OCI-LY7 (cell line): ENCODE measurements around the gene CCNK. TPM values are rescaled to one million over a fixed set of nuclear protein-coding genes. Genes with fewer than 3 reads are reported as not detected.

Source experiments
- BruUV-seq: library from RNA; stranded (reverse); fragments of 400-500 nt; replicated peaks from 2 replicates; lab custom pipeline; 2021; lab: Mats Ljungman, UMichigan
- CTCF ChIA-PET: fragments of 300-600 bp; sonication (Branson Sonifier 250); formaldehyde crosslinking; loops from one replicate; lab custom pipeline; 2022; ENCODE audit warnings: antibody characterized with exemption; ENCODE audit not compliant: unreplicated experiment; lab: Charles Lee
- POLR2A ChIA-PET: fragments of 300-600 bp; sonication (Branson Sonifier 250); formaldehyde crosslinking; loops from one replicate; lab custom pipeline; 2022; ENCODE audit warnings: antibody characterized with exemption; lab: Charles Lee
- DNase-seq: peaks from one replicate; pipeline ENCODE4 v3.0.0-alpha.2; 2015; ENCODE audit warnings: low spot score
- H2AFZ ChIP-seq: fragments of 200-600 bp; sonication (generic), shearing (Covaris generic); 2 replicates; pipeline ENCODE4 v1.6.1; 2014; ENCODE audit warnings: mild to moderate bottlenecking, antibody characterized with exemption, low read length, moderate library complexity
- H3K27ac ChIP-seq: fragments of 200-600 bp; sonication (generic); 2 replicates; pipeline ENCODE4 v1.5.1; 2014; ENCODE audit warnings: mixed run types, low read depth, mild to moderate bottlenecking, moderate library complexity, low read length, inconsistent platforms; ENCODE audit not compliant: poor library complexity, severe bottlenecking
- H3K36me3 ChIP-seq: fragments of 200-600 bp; sonication (generic); 2 replicates; pipeline ENCODE4 v1.6.1; 2014; ENCODE audit warnings: mild to moderate bottlenecking, antibody characterized with exemption, low read length, moderate library complexity, mixed read lengths; ENCODE audit not compliant: insufficient read depth
- H3K4me1 ChIP-seq: fragments of 200-600 bp; sonication (generic); 2 replicates; pipeline ENCODE4 v1.5.1; 2014; ENCODE audit warnings: mild to moderate bottlenecking, low read length; ENCODE audit not compliant: insufficient read depth, poor library complexity, severe bottlenecking
- H3K4me2 ChIP-seq: fragments of 200-600 bp; sonication (generic); 2 replicates; pipeline ENCODE4 v1.6.1; 2014; ENCODE audit warnings: mild to moderate bottlenecking, low read length
- H3K4me3 ChIP-seq: fragments of 200-600 bp; sonication (generic); 2 replicates; pipeline ENCODE4 v1.5.1; 2014; ENCODE audit warnings: mild to moderate bottlenecking, low read depth, low read length; ENCODE audit not compliant: poor library complexity, severe bottlenecking
- H3K79me2 ChIP-seq: fragments of 200-600 bp; sonication (generic); 2 replicates; pipeline ENCODE4 v1.6.1; 2016; ENCODE audit warnings: low read depth, mild to moderate bottlenecking, low read length, moderate library complexity, mixed read lengths; ENCODE audit not compliant: insufficient read depth
- H3K9me2 ChIP-seq: fragments of 200-600 bp; sonication (generic); 2 replicates; pipeline ENCODE4 v1.6.1; 2016; ENCODE audit warnings: mild to moderate bottlenecking, low read length, mixed read lengths; ENCODE audit not compliant: insufficient read depth
- H3K9me3 ChIP-seq: fragments of 200-600 bp; sonication (generic); 2 replicates; pipeline ENCODE4 v1.6.1; 2014; ENCODE audit warnings: mild to moderate bottlenecking, mixed run types, low read length, mixed read lengths
- H4K20me1 ChIP-seq: fragments of 200-600 bp; sonication (generic); 2 replicates; pipeline ENCODE4 v1.6.1; 2014; ENCODE audit warnings: mild to moderate bottlenecking, antibody characterized with exemption, low read length, moderate library complexity, mixed read lengths; ENCODE audit not compliant: insufficient read depth
- CTCF ChIP-seq: fragments of 200-600 bp; sonication (generic); conservative IDR thresholded peaks from 2 replicates; pipeline ENCODE4 v1.5.1; 2014; ENCODE audit warnings: mild to moderate bottlenecking, antibody characterized with exemption, low read length, moderate library complexity, mixed read lengths
- EZH2phosphoT487 ChIP-seq: fragments of 200-600 bp; sonication (generic); IDR thresholded peaks from 2 replicates; pipeline ENCODE4 v1.6.1; 2018; ENCODE audit warnings: low read depth, borderline replicate concordance, mild to moderate bottlenecking, mixed run types, antibody characterized with exemption, low read length, moderate library complexity, mixed read lengths
- intact Hi-C: fragments of 100-400 bp; cut with micrococcal nuclease; formaldehyde crosslinking; loops from one replicate; pipeline ENCODE4 v1.10.0; 2022; ENCODE audit not compliant: unreplicated experiment
- total RNA-seq, 2 experiments: library from RNA; depleted of rRNA in 1 of 2; stranded (reverse); fragments of >200 nt in 1 of 2; shearing (Covaris generic) in 1 of 2; gene quantifications; 2 replicates each; pipeline ENCODE4 v1.2.3, GENCODE V29; 2014 to 2022

Gene CCNK
- total RNA-seq, 2 experiments from 2014 or later, result 25.1 to 69.0 TPM

GRCh38 chr14:99538275-99538674, 57.1 kb downstream of the CCNK start:
- POLR2A ChIA-PET, result no interaction called here
- H3K9me3 ChIP-seq, result no peaks in the 10 kb centered on the region
- no peak for DNase-seq
- H3K4me3 ChIP-seq, result no peak overlapping the region
- H2AFZ ChIP-seq, result no peak overlapping the region
- no peaks in the 10 kb centered on the region for H3K79me2 ChIP-seq
- no peak for TF ChIP-seq CTCF
- TF ChIP-seq EZH2phosphoT487, result no peak
- no peaks in the 10 kb centered on the region for H3K4me1 ChIP-seq
- H4K20me1 ChIP-seq, result no peaks in the 10 kb centered on the region; the same call in 1 of the 2 replicates
- H3K36me3 ChIP-seq, result no peaks in the 10 kb centered on the region
- H3K9me2 ChIP-seq, result no peaks in the 10 kb centered on the region
- intact Hi-C loops, result no loop called here
- BruUV-seq, result no TSS peak
- no peak overlapping the region for H3K27ac ChIP-seq
- no peak overlapping the region for H3K4me2 ChIP-seq
- CTCF ChIA-PET, result no interaction called here

GRCh38 chr14:99538733-99539132, 57.5 kb downstream of the CCNK start:
- Histone ChIP-seq H3K4me3 (no peak overlapping the region), H4K20me1 (no peaks in the 10 kb centered on the region; the same call in 1 of the 2 replicates), H3K36me3 (no peaks in the 10 kb centered on the region), H3K27ac (no peak overlapping the region), H3K4me1 (no peaks in the 10 kb centered on the region), H3K79me2 (no peaks in the 10 kb centered on the region), H3K9me3 (no peaks in the 10 kb centered on the region), H3K4me2 (no peak overlapping the region), H3K9me2 (no peaks in the 10 kb centered on the region), H2AFZ (no peak overlapping the region)
- TF ChIP-seq CTCF (no peak), EZH2phosphoT487 (no peak)
- POLR2A ChIA-PET, result no interaction called here
- DNase-seq, result no peak
- CTCF ChIA-PET, result no interaction called here
- BruUV-seq, result no TSS peak
- intact Hi-C loops, result no loop called here

GRCh38 chr14:99539491-99539890, 58.3 kb downstream of the CCNK start:
- no peak overlapping the region for H3K4me2 ChIP-seq
- H3K79me2 ChIP-seq, result no peaks in the 10 kb centered on the region
- H3K4me3 ChIP-seq, result no peak overlapping the region
- no peaks in the 10 kb centered on the region; the same call in 1 of the 2 replicates for H4K20me1 ChIP-seq
- intact Hi-C loops, result no loop called here
- no peak for DNase-seq
- H3K9me3 ChIP-seq, result no peaks in the 10 kb centered on the region
- no peak overlapping the region for H2AFZ ChIP-seq
- ChIA-PET POLR2A (interaction anchor here (0.7 kb wide), 1 partner anchor 148 kb away, joined by 3 read pairs; no protein-coding TSS in a partner anchor), CTCF (no interaction called here)
- TF ChIP-seq EZH2phosphoT487, result no peak
- TF ChIP-seq CTCF, result no peak
- no TSS peak for BruUV-seq
- H3K4me1 ChIP-seq, result no peaks in the 10 kb centered on the region
- H3K36me3 ChIP-seq, result no peaks in the 10 kb centered on the region
- H3K9me2 ChIP-seq, result no peaks in the 10 kb centered on the region
- no peak overlapping the region for H3K27ac ChIP-seq
